ENCODE measurements around the gene BZW1. TPM values are rescaled to one million over a fixed set of nuclear protein-coding genes. Genes with fewer than 3 reads are reported as not detected.
A peak's percentile ranks its signal among the peaks of the same experiment; 100 is the strongest.

The BZW1 gene
- polyA plus RNA-seq, 1 of the 3 experiments (the other 2 are of a cell fraction): 131 TPM

DNA sequence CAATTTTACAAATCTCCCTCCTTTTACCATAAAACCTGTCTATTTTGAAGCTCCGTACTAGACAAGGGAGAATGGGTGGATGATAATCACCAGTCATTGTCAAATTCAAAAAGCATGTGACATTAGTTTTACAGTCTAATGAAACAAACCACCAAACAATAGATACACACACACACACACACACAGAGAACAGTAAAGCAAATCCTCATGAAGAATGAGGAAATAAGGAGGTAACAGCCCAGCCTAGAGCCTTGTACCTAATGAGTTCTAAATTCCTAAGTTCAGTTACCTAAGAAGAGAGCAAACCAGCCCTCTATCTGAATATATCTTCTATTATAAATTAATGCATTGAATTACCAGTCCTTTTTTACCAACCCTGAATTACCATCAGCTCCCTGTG lies 36.8 kb upstream of the BZW1 start:
- Histone ChIP-seq H3K79me2 (ENCODE audit: insufficient read depth) (no peaks in the 10 kb centered on the region), H3K27ac (ENCODE audit: low read depth in 2 of 2, low read length in 1 of 2) (no peak overlapping the region), H3K4me2 (no peak overlapping the region), H3F3A (replicated peaks; ENCODE audit: insufficient read depth) (no peaks in the 10 kb centered on the region), H3K36me3 (replicated peaks in 1 of 2; ENCODE audit: control insufficient read depth in 1 of 2, insufficient read depth in 2 of 2, low read length in 1 of 2) (no peaks in the 10 kb centered on the region), H3K9me3 (no peaks in the 10 kb centered on the region), H3K27me3 (ENCODE audit: insufficient read depth) (no peaks in the 10 kb centered on the region), H3K4me3 (ENCODE audit: low read depth in 2 of 2, low read length in 1 of 2) (no peak overlapping the region), H3K9ac (no peak overlapping the region), H4K20me1 (ENCODE audit: insufficient read depth) (no peaks in the 10 kb centered on the region), H3K9me2 (no peaks in the 10 kb centered on the region), H3K4me1 (ENCODE audit: control insufficient read depth in 1 of 2, insufficient read depth in 2 of 2, low read depth in 1 of 2, low read length in 1 of 2) (peaks cover 0 to 19% of the 10 kb centered on the region in 2 experiments; a peak in 3 of 4 replicates), H2AFZ (ENCODE audit: low read depth) (no peak overlapping the region)
- CTCF ChIA-PET: interaction anchor here (0.8 kb wide), 1 partner anchor 790 kb away, joined by 3 read pairs; no protein-coding TSS in a partner anchor
- POLR2A ChIA-PET: no interaction called here
- 96% methylated on average over 1 of the region's 1 CpG for WGBS (ENCODE audit: low lambda C conversion rate)
- no peak for DNase-seq
- TF ChIP-seq FOSL2 (IDR thresholded peaks at IDR 0.05; ENCODE audit: borderline replicate concordance, low read depth) (no peak), RAD21 (IDR thresholded peaks at IDR 0.05; ENCODE audit: low read length) (no peak), CHD2 (IDR thresholded peaks at IDR 0.05; ENCODE audit: low read length, partially characterized antibody) (no peak), NFIC (IDR thresholded peaks at IDR 0.05; ENCODE audit: borderline replicate concordance) (no peak), MEF2A (IDR thresholded peaks at IDR 0.05; ENCODE audit: borderline replicate concordance, low read depth) (no peak)

DNA sequence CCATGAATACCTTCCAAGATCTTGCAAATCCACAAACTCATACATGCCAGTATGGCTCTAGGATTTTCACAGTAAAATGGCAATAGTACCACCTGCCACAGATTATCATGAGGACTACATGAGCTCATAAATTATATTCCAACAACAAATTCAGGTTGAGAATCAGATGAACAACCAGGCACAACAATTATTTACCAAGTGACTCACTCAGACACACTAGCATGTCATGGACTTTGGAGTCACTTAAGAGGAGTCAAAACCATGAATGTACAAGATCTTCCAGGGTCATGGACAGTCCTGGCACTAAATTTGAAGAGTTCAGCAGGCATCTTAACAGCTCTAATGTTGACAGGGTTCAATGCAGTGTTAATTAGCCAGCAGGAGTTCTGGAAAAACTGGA lies 34.4 kb upstream of the BZW1 start:
- CTCF ChIA-PET: interaction anchor here (1.0 kb wide), 1 partner anchor 11 kb away, joined by 3 read pairs; no protein-coding TSS in a partner anchor
- POLR2A ChIA-PET: no interaction called here
- Histone ChIP-seq H3K9ac (no peak overlapping the region), H4K20me1 (ENCODE audit: insufficient read depth) (no peaks in the 10 kb centered on the region), H3K27ac (ENCODE audit: low read depth in 2 of 2, low read length in 1 of 2) (no peak overlapping the region), H3K9me3 (no peaks in the 10 kb centered on the region), H3F3A (replicated peaks; ENCODE audit: insufficient read depth) (no peaks in the 10 kb centered on the region), H3K9me2 (no peaks in the 10 kb centered on the region), H3K79me2 (ENCODE audit: insufficient read depth) (no peaks in the 10 kb centered on the region), H3K36me3 (replicated peaks in 1 of 2; ENCODE audit: control insufficient read depth in 1 of 2, insufficient read depth in 2 of 2, low read length in 1 of 2) (no peaks in the 10 kb centered on the region), H3K4me2 (peak overlapping the region; percentile 61; the same call in 1 of the 2 replicates), H3K4me3 (ENCODE audit: low read depth in 2 of 2, low read length in 1 of 2) (no peak overlapping the region), H3K27me3 (ENCODE audit: insufficient read depth) (no peaks in the 10 kb centered on the region), H3K4me1 (ENCODE audit: control insufficient read depth in 1 of 2, insufficient read depth in 2 of 2, low read depth in 1 of 2, low read length in 1 of 2) (peaks cover 0 to 19% of the 10 kb centered on the region in 2 experiments; a peak in 3 of 4 replicates), H2AFZ (ENCODE audit: low read depth) (no peak overlapping the region)
- TF ChIP-seq, protein P1, sequence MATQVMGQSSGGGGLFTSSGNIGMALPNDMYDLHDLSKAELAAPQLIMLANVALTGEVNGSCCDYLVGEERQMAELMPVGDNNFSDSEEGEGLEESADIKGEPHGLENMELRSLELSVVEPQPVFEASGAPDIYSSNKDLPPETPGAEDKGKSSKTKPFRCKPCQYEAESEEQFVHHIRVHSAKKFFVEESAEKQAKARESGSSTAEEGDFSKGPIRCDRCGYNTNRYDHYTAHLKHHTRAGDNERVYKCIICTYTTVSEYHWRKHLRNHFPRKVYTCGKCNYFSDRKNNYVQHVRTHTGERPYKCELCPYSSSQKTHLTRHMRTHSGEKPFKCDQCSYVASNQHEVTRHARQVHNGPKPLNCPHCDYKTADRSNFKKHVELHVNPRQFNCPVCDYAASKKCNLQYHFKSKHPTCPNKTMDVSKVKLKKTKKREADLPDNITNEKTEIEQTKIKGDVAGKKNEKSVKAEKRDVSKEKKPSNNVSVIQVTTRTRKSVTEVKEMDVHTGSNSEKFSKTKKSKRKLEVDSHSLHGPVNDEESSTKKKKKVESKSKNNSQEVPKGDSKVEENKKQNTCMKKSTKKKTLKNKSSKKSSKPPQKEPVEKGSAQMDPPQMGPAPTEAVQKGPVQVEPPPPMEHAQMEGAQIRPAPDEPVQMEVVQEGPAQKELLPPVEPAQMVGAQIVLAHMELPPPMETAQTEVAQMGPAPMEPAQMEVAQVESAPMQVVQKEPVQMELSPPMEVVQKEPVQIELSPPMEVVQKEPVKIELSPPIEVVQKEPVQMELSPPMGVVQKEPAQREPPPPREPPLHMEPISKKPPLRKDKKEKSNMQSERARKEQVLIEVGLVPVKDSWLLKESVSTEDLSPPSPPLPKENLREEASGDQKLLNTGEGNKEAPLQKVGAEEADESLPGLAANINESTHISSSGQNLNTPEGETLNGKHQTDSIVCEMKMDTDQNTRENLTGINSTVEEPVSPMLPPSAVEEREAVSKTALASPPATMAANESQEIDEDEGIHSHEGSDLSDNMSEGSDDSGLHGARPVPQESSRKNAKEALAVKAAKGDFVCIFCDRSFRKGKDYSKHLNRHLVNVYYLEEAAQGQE (IDR thresholded peaks at IDR 0.05; ENCODE audit: low read depth, low read length): no peak
- TF ChIP-seq, protein P2, sequence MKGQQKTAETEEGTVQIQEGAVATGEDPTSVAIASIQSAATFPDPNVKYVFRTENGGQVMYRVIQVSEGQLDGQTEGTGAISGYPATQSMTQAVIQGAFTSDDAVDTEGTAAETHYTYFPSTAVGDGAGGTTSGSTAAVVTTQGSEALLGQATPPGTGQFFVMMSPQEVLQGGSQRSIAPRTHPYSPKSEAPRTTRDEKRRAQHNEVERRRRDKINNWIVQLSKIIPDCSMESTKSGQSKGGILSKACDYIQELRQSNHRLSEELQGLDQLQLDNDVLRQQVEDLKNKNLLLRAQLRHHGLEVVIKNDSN (IDR thresholded peaks at IDR 0.05; ENCODE audit: borderline replicate concordance, low read depth): no peak
- TF ChIP-seq, protein P3, sequence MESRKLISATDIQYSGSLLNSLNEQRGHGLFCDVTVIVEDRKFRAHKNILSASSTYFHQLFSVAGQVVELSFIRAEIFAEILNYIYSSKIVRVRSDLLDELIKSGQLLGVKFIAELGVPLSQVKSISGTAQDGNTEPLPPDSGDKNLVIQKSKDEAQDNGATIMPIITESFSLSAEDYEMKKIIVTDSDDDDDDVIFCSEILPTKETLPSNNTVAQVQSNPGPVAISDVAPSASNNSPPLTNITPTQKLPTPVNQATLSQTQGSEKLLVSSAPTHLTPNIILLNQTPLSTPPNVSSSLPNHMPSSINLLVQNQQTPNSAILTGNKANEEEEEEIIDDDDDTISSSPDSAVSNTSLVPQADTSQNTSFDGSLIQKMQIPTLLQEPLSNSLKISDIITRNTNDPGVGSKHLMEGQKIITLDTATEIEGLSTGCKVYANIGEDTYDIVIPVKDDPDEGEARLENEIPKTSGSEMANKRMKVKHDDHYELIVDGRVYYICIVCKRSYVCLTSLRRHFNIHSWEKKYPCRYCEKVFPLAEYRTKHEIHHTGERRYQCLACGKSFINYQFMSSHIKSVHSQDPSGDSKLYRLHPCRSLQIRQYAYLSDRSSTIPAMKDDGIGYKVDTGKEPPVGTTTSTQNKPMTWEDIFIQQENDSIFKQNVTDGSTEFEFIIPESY (IDR thresholded peaks at IDR 0.05; ENCODE audit: borderline replicate concordance, low read depth): no peak
- TF ChIP-seq, protein P4, sequence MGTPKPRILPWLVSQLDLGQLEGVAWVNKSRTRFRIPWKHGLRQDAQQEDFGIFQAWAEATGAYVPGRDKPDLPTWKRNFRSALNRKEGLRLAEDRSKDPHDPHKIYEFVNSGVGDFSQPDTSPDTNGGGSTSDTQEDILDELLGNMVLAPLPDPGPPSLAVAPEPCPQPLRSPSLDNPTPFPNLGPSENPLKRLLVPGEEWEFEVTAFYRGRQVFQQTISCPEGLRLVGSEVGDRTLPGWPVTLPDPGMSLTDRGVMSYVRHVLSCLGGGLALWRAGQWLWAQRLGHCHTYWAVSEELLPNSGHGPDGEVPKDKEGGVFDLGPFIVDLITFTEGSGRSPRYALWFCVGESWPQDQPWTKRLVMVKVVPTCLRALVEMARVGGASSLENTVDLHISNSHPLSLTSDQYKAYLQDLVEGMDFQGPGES (IDR thresholded peaks at IDR 0.05; ENCODE audit: low read depth, low read length): no peak
- no peak for TF ChIP-seq FOXJ3 (CRISPR knock-in tag; IDR thresholded peaks at IDR 0.05)
- TF ChIP-seq NFIC (IDR thresholded peaks at IDR 0.05; ENCODE audit: borderline replicate concordance): no peak
- no peak for TF ChIP-seq FOXM1 (IDR thresholded peaks at IDR 0.05; ENCODE audit: low read depth)
- TF ChIP-seq, protein P5, sequence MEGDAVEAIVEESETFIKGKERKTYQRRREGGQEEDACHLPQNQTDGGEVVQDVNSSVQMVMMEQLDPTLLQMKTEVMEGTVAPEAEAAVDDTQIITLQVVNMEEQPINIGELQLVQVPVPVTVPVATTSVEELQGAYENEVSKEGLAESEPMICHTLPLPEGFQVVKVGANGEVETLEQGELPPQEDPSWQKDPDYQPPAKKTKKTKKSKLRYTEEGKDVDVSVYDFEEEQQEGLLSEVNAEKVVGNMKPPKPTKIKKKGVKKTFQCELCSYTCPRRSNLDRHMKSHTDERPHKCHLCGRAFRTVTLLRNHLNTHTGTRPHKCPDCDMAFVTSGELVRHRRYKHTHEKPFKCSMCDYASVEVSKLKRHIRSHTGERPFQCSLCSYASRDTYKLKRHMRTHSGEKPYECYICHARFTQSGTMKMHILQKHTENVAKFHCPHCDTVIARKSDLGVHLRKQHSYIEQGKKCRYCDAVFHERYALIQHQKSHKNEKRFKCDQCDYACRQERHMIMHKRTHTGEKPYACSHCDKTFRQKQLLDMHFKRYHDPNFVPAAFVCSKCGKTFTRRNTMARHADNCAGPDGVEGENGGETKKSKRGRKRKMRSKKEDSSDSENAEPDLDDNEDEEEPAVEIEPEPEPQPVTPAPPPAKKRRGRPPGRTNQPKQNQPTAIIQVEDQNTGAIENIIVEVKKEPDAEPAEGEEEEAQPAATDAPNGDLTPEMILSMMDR (IDR thresholded peaks at IDR 0.05): no peak
- DNase-seq: no peak
